ENCODE measurements around the gene KBTBD2. TPM values are rescaled to one million over a fixed set of nuclear protein-coding genes. Genes with fewer than 3 reads are reported as not detected.

Gene KBTBD2
- polyA plus RNA-seq, 3 donors, result 23.7 to 48.4 (median 33.9) TPM

DNA sequence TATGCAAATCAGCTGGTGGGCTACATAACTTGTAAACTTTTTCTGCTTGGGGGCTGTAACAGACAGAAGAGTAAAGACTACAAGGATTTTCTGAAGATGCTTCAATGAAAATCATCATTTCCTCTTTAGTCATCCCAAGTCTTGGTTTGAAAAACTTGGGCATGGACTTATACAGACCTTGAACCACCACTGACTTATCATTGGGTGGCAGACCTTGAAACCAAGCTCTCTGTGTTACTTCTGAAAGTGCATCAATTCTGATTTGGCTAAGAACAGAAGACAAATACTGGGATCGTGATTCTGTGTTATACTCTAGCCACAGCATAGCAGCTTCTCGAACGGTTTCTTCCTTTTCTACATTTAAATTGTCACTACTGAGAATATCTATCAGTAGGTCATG, 21.3 kb downstream of the KBTBD2 start:
- H3K36me3 Mint-ChIP-seq, result peaks cover 72 to 86% of the 10 kb centered on the region in 2 donors
- no peak overlapping the region for H3K27ac ChIP-seq (ENCODE audit: low read depth in 1 of 2, low read length in 2 of 2)
- H3K4me3 ChIP-seq (replicated peaks in 1 of 3; ENCODE audit: low read depth in 2 of 3, low read length in 3 of 3), result no peak overlapping the region
- H3K9ac ChIP-seq (ENCODE audit: insufficient read depth, low read length, poor library complexity, severe bottlenecking), result no peak overlapping the region
- H3K4me1 ChIP-seq (ENCODE audit: control insufficient read depth in 1 of 2, insufficient read depth in 2 of 2, low read length in 2 of 2), result no peaks in the 10 kb centered on the region
- no peak overlapping the region for H3K4me3 Mint-ChIP-seq
- H3K9me3 ChIP-seq (replicated peaks in 1 of 2; ENCODE audit: control insufficient read depth in 1 of 2, insufficient read depth in 1 of 2, low read length in 2 of 2), result peaks cover 0 to 3% of the 10 kb centered on the region in 2 donors
- H3K4me2 ChIP-seq (replicated peaks; ENCODE audit: extremely low read depth, low read length, poor library complexity, severe bottlenecking), result no peak overlapping the region
- peaks cover 30% of the 10 kb centered on the region for H3K79me2 ChIP-seq (ENCODE audit: insufficient read depth, low read length)
- peaks cover 2% of the 10 kb centered on the region for H3K4me1 Mint-ChIP-seq
- H3K27ac Mint-ChIP-seq, result no peak overlapping the region
- intact Hi-C loops (cut with micrococcal nuclease), result no loop called here
- H3K27me3 ChIP-seq (ENCODE audit: control insufficient read depth in 2 of 2, insufficient read depth in 2 of 2, low read length in 2 of 2), result no peaks in the 10 kb centered on the region
- H3K36me3 ChIP-seq (replicated peaks in 1 of 2; ENCODE audit: control insufficient read depth in 1 of 2, insufficient read depth in 2 of 2, low read length in 2 of 2), result peaks cover 60 to 82% of the 10 kb centered on the region in 2 donors
- no peak for TF ChIP-seq CTCF (IDR thresholded peaks at IDR 0.05)
- peaks cover 0 to 13% (median 11%) of the 10 kb centered on the region in 7 donors for H3K9me3 Mint-ChIP-seq
- peaks cover 60% of the 10 kb centered on the region for H4K20me1 ChIP-seq (ENCODE audit: insufficient read depth, low read length)
- H2AFZ ChIP-seq (ENCODE audit: insufficient read depth, low read depth, low read length, poor library complexity, severe bottlenecking), result no peak overlapping the region
- DNase-seq, result no peak
- WGBS (ENCODE audit: insufficient coverage), result no CpG with 5 or more reads among the region's 3 CpGs
- H3K27me3 Mint-ChIP-seq (ENCODE audit: low read depth in 3 of 3), result no peaks in the 10 kb centered on the region

DNA sequence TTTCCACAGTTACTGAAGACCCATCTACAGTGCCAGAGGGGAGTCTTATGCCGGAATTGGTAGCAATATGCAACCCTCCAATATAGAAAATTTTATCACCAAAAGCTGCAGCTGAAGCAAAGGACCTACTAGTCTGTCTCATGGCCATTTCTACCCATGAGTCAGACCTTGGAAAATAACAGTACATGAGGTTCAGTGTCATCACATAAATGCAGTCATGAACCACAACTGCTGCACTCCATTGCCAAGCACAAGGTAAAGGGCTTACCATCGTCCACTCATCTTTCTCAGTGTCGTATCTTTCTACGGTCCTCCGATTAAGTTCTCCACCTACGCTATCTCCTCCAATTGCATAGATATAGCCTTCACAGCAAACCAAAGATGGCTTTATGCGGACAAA, 21.8 kb downstream of the KBTBD2 start:
- intact Hi-C loops (cut with micrococcal nuclease), result no loop called here
- Histone ChIP-seq H3K4me2 (replicated peaks; ENCODE audit: extremely low read depth, low read length, poor library complexity, severe bottlenecking) (no peak overlapping the region), H3K27me3 (ENCODE audit: control insufficient read depth in 2 of 2, insufficient read depth in 2 of 2, low read length in 2 of 2) (no peaks in the 10 kb centered on the region), H2AFZ (ENCODE audit: insufficient read depth, low read depth, low read length, poor library complexity, severe bottlenecking) (no peak overlapping the region), H3K79me2 (ENCODE audit: insufficient read depth, low read length) (peaks cover 25% of the 10 kb centered on the region), H3K9me3 (replicated peaks in 1 of 2; ENCODE audit: control insufficient read depth in 1 of 2, insufficient read depth in 1 of 2, low read length in 2 of 2) (peaks cover 0 to 3% of the 10 kb centered on the region in 2 donors), H3K36me3 (replicated peaks in 1 of 2; ENCODE audit: control insufficient read depth in 1 of 2, insufficient read depth in 2 of 2, low read length in 2 of 2) (peaks cover 54 to 76% of the 10 kb centered on the region in 2 donors), H3K4me3 (replicated peaks in 1 of 3; ENCODE audit: low read depth in 2 of 3, low read length in 3 of 3) (no peak overlapping the region), H3K9ac (ENCODE audit: insufficient read depth, low read length, poor library complexity, severe bottlenecking) (no peak overlapping the region), H3K4me1 (ENCODE audit: control insufficient read depth in 1 of 2, insufficient read depth in 2 of 2, low read length in 2 of 2) (no peaks in the 10 kb centered on the region), H3K27ac (ENCODE audit: low read depth in 1 of 2, low read length in 2 of 2) (no peak overlapping the region), H4K20me1 (ENCODE audit: insufficient read depth, low read length) (peaks cover 60% of the 10 kb centered on the region)
- DNase-seq, result no peak
- Mint-ChIP-seq H3K36me3 (peaks cover 70 to 81% of the 10 kb centered on the region in 2 donors), H3K27me3 (ENCODE audit: low read depth in 3 of 3) (no peaks in the 10 kb centered on the region), H3K4me3 (no peak overlapping the region), H3K27ac (no peak overlapping the region), H3K4me1 (peaks cover 2% of the 10 kb centered on the region), H3K9me3 (peaks cover 0 to 13% (median 11%) of the 10 kb centered on the region in 7 donors)
- TF ChIP-seq CTCF (IDR thresholded peaks at IDR 0.05), result no peak
- 93% methylated on average over 5 of the region's 7 CpGs for WGBS (ENCODE audit: insufficient coverage)
